Fibroblast of skin of left quadriceps (primary cell): ENCODE measurements around the gene ASPG.

Experiments
- DNase-seq, 2 experiments: peaks; one replicate each; pipeline ENCODE4 v3.0.0-alpha.2; 2013; ENCODE audit warnings: low read depth in 2 of 2

ASPG gene

GRCh38 chr14:104085032-104085888, at the start of gene ASPG:
Gene ASPG, plus strand, starts transcription at chr14:104085700. Its CDS starts 71 bp downstream, at chr14:104085771.
- no peak for DNase-seq

- DNase-seq: no peak
Observed at GRCh38 chr14:104036212-104036611, 49.3 kb upstream of the ASPG start.

- DNase-seq: no peak
Observed at GRCh38 chr14:104037074-104037473, 48.4 kb upstream of the ASPG start.

- no peak for DNase-seq
Observed at GRCh38 chr14:104037903-104038302, 47.6 kb upstream of the ASPG start.

- DNase-seq: no peak
Observed at GRCh38 chr14:104039214-104039613, 46.3 kb upstream of the ASPG start.

- DNase-seq: no peak
Observed at GRCh38 chr14:104040539-104040938, 45.0 kb upstream of the ASPG start.

- DNase-seq: no peak
Observed at GRCh38 chr14:104041430-104042104, 43.9 kb upstream of the ASPG start.

GRCh38 chr14:104044016-104044415, 41.5 kb upstream of the ASPG start:
- DNase-seq: no peak

- no peak for DNase-seq
Observed at GRCh38 chr14:104047761-104048160, 37.7 kb upstream of the ASPG start.

GRCh38 chr14:104048758-104049507, 36.6 kb upstream of the ASPG start:
- no peak for DNase-seq

- DNase-seq: no peak
Observed at GRCh38 chr14:104049576-104050240, 35.8 kb upstream of the ASPG start.

- DNase-seq: no peak
Observed at GRCh38 chr14:104051092-104051813, 34.2 kb upstream of the ASPG start.

- no peak for DNase-seq
Observed at GRCh38 chr14:104054222-104054905, 31.1 kb upstream of the ASPG start.

- DNase-seq: no peak
Observed at GRCh38 chr14:104062281-104062680, 23.2 kb upstream of the ASPG start.

GRCh38 chr14:104064003-104064402, 21.5 kb upstream of the ASPG start:
- DNase-seq: no peak

- DNase-seq: no peak
Observed at GRCh38 chr14:104066279-104066678, 19.2 kb upstream of the ASPG start.

GRCh38 chr14:104066719-104067295, 18.7 kb upstream of the ASPG start:
- DNase-seq: no peak

- no peak for DNase-seq
Observed at GRCh38 chr14:104069541-104069940, 16.0 kb upstream of the ASPG start.

GRCh38 chr14:104072586-104072985, 12.9 kb upstream of the ASPG start:
- DNase-seq: no peak

- DNase-seq: no peak
Observed at GRCh38 chr14:104073764-104074163, 11.7 kb upstream of the ASPG start.
